T-helper 9 cell (primary cell): Measurements from ENCODE around the gene PIP5K1B.

Experiments
- DNase-seq: peaks from one replicate; pipeline ENCODE4 v3.0.0-alpha.2; 2020

The PIP5K1B gene

DNA sequence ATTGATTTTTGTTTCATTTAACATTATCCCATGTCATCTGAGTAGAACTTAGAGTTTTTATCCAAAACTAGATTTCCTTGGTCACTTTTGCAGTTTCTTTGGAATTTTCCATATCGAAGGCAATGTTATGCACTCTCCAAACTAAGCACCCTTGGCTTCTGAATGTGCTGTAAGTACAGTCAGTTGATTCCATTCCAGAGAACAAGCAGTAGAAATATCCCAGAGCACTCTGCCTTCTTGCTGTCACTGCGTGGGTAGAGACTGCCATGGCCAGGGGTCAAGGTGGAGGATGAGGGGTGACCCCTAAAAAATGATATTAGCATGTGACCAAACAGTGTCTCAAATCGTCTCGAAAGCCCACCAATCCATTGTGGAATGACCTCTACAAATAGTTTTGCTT lies 36.2 kb downstream of the PIP5K1B start:
- no peak for DNase-seq

DNA sequence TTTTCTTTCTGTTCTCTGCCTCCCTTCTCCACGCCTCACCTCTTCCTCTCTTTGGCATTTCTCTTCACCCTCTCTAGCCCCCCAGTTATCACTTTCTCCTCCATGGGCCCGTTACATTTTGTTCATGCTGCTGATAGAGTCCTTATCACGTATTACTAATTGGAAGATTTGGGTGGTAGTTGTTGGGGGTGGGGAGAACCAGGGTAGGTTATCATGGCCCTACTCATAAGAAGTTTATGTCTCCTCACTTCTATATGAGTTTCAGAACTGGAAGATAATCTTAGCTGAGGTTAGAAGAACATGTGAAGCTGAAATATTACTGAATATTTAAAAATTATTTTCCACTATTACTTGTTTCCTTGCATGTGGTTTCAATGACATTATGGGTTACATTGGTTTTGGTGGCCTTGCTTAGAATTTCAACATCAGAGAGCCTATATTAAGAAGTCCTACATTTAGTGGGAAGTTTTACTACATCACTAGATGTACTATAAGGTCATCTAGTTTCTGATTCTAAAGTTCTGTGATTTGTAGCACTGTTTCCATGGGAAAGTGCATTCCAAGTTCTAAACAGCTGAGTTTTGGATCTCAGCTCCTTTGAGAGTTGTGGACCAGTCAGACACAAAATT lies 36.8 kb downstream of the PIP5K1B start:
- DNase-seq: no peak

DNA sequence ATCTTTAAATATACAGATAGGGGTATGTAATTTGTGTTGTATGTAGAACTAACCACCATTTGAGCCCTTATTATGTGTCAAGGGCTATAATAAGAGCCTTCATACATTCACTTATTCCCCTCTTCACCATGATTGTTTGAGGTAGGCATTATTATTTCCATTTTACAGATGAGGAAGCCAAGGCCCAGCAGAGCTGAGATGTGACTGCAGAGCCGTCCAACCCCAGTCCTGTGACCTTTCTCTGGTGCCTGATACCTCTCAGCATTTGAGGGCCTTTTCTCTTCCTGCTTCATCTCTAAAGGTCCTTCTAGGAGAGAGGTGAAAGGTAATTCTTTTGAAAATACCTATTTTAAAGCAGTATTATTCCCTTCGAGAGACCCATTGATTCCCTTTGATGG lies 37.3 kb downstream of the PIP5K1B start:
- no peak for DNase-seq

DNA sequence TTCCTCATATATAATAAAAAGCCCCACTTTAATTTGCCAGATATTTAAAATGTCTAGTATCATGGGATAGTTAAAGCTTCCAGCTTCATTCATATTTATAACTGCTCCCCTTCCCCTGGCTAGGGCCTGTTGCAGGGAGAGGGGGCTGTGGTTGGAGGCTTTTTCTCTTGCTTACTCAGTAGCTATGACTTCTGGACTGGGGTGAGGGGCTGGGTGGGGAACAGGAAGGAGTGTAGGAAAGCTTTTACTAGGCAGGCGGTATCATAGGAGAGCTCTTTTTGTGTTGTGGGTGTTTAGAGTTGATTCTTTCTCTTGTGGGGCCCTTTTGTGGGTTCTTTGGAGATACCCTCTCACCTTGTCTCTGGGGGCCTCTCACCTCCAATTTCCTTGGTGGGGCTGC lies 39.4 kb downstream of the PIP5K1B start:
- DNase-seq: no peak

DNA sequence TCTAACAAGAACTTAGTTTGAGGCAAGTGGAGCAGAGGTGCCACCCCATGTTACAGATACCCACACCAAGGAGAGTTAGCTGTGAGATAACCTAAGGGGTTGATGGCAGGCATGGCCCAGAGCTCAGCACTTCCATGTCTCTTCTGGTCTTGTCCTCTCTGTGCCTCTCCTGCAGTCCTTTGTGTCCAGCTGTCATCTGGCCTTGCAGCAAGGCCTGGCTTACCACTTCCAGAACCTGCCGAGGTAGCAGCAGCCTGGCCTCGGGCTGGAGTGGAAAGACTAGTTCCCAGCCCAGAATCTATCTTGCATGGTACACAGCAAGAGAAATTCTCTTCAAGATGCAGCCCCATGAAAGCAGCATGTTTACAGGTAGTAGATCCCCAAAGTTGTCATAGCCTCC lies 41.5 kb downstream of the PIP5K1B start:
- DNase-seq: no peak

DNA sequence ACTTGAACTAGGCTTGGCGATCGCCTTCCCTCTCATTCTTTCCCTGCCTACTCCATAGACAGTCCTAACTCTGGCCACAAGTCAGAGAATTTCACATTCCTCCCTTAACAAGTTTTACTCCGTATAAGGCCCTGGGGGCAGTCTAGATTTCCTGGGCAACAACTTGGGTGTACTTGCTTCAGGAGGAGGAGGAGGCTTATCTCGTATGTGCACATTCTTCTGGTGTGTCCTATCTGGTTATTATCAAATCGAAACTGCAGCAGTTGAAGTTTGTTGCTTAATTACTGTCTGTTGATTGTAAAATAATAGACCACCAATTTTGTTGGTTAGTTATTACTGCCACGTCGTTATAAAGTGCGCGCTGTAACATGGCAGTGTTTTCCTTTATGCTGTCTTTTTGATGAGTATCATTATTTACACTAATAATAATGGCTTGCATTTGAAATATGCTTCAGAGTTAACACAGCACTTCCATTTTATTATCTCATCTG lies 42.0 kb downstream of the PIP5K1B start:
- DNase-seq: no peak

DNA sequence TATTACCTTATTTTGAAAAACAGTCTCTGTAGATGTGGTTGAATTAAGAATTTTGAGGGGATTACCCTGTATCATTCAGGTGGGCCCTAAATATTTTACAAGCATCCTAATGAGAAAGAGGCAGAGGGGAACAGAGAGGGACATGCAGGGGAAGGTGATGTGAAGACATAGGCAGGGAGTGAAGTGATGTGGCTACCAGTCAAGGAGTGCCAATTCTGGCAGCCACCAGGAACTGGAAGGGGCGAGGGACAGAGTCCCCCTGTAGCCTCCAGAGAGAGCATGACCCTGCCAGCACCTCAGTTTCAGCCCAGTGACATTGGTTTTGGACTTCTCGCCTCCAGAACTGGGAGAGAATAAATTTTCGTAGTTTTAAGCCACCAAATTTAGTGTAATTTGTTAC lies 44.1 kb downstream of the PIP5K1B start:
- no peak for DNase-seq

DNA sequence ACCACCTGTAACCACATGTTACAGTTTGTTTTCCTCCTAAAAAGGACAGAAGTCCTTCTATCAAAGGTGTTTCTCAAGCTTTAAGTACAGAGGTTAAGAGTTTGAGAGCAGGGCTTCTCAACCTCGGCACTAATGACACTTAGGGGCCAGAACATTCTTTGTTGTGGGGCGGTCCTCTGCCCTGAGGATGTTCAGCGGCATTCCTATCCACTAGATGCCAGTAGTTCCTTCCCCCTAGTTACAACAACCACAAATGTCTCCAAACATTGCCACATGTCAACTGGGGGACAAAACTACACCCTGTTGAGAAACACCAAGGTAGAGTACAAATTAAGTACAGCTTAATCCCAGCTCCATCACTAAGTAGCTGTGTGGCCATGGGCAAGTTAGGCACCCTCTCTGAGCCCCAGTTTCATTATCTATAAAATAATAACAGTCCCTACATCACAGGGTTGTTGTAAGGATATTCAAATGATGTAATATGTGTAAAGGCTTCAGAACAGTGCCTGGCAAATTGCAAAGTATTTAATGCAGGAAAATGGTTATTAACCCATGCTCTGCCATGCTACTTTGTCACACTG lies 44.6 kb downstream of the PIP5K1B start:
- DNase-seq: no peak

DNA sequence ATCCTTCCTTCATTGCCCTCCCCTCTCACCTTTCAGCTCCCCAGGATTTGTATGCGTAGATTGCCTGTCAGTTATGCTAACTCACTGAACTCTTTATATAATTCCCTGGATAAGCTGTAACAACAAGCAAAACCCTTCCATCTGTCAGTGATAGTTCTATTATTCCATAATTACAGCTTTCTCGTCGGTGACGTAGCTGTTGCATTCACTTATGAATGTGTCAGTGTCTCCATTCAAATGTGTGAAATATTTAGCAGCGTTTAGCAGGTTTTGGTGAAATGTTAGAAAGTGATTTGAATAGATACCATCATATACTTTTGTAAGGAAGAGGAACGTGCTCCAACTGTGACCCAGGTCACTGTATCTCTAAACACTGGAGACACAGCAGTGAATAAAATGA lies 45.2 kb downstream of the PIP5K1B start:
- DNase-seq: no peak

DNA sequence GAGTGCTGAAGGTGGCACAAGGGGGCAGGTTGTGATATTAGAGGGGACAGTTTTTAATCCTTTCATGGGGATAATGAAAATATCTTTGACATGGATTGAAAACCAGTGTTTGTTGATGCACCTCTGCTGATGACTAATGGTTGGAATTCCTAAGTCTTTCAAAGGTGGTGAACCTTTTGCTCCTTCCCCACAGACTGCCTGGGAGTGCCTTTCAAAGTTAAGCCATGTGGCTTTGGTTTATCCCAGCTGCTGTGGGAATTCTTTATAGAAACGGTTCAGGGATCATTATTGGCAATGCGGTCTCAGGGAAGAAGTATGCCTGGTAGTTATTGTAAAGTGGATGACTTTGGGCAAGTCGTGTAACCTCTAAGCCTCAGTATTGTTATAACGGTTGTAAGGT lies 45.7 kb downstream of the PIP5K1B start:
- no peak for DNase-seq

DNA sequence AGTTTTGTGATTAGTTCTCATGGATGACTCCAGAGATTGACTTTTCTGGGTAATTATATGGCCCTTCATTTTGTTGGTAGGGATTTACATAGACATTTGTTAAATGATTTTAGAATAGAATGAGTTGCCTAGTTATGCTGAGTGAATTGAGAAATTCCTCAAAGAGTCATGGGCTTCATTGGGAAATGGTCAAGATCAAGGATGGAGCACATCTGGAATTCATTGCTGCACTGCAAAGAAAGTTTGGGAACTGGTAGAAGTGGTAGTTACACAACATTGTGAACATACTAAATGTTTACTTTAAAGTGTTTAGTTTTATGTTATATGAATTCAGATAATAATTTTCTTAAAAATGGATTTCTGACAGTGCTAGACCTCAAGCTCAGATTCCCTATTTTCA lies 46.5 kb downstream of the PIP5K1B start:
- no peak for DNase-seq

DNA sequence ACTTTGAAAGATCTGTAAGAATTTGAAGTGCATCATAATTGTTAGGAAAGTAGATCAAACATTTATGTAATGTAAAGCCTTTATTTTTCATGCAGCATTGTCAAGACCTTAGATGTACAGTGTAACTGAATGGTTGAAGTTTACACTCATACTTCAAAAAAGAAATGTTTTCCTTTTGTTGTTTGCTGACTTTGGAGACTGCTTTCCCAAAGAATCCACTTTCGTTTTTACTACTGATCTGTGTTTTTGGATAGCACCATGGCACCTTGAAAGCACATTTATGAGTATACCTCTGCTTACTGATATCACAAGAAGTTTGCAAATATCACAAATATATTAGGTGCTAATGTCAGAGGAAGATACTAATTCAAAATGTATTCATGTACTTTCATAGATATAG lies 50.0 kb downstream of the PIP5K1B start:
- DNase-seq: no peak

DNA sequence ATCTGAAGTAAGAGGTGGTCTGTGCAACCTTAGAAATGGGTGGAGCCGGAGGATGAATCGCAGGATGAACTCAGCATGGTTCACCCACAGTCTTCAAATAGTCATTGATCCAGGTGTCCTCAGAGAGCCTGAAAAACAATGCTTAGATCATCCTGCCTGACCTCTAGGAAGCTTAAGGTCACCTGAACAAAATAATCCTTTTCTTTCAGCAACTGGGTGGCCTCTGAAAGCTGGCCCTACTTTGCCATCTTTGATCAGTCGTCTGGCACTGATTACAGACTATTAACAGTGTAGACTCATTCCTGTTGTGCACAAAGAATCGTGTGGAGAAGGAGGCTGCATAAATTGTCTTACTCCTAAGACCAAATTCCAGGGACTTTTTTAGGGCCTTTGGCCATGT lies 50.7 kb downstream of the PIP5K1B start:
- DNase-seq: no peak

DNA sequence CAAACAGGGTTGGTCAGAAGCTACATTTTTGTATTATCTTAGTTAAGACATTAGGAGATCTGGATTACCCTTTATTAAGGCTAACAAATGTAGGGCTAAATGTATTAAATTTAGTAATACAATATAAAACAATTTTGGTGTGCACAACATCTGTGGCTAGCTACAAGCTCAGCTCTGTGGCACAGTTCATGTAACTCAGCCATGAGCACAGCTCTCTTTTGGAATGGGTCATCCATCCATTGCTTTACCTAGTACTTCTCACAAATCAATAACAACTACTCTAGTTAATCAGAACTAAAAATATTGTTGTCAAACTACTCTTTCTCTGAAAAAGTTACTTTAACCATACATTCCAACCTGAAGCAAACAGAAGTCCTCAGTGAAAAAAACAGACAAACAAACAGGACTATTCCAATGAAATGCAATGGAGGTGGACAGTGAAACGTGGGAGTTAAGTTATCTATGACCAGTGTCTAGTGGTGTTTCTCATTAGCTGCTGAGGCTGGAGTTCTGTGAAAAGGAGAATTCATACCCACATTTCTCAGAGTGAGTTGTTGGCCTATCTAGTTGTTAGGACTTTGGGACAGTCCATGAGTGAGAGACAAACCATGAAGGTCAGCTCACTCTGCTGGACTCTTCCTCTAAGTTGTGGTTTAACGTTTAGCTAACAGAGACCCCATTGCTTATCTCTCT lies 55.1 kb downstream of the PIP5K1B start:
- DNase-seq: no peak

DNA sequence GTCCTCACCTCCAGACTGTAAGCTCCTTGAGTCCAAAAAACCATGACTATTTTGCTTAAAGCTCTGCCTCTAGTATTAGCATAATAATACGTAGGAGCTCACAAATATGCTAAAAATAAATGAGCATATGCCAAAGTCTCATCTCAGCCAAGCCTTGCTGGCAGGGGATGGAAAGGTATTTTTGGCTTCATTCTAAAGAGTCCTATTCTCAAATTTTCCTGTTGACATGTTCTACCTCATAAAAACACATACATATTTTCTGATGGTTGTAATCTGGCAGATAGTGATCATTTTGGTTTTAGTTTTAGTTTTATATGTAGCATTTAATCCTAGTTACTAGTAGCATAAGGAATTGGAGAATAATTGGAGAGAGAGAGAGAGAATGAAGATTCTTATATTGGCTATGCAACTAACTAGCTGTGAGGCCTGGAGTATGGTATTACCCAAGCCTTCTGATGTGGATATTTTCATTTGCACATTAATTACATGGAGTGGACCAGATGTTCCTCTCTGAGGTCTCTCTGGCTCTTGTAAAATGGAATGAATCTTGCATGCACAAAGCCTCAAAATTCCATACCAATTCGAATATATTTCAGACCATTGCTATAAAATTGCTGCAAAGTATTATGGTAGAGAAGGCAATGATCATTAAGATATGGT lies 55.8 kb downstream of the PIP5K1B start:
- DNase-seq: no peak

DNA sequence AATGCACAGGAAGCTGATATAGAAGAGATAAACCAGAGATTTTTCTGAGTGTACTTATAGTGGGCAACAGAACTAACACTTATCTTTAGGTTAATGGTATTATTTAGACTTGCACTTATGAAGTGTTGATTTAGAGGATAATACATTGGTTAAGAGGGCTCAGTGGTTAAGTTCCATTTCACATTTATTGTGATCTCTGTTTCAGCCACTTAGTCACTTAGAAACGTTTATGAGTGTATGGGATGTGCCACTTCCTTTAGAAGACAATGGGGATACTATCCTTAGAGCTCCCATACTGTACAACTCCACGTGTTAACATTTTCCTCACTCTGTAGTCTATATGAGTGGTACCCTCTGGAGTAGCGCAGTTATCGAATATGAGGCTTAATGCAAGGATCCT lies 57.5 kb downstream of the PIP5K1B start:
- no peak for DNase-seq

DNA sequence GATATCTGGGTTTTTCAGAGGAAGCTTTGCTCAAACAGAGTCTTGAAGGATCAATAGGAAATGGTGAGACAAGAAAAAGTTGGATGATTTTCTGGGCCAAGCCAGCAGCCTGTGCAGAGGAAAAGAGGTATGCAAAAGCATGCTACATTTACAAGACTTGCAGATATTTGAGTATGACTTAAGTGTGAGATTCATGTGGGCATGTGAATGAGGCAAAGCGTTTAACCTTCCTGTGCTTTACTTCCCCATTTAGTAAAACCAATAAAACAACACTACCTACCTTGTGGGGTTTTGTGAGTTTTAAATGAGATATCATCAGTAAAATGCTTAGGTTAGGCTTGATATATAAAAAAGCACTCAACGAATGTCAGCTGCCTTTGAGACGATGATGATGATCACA lies 58.1 kb downstream of the PIP5K1B start:
- DNase-seq: no peak

DNA sequence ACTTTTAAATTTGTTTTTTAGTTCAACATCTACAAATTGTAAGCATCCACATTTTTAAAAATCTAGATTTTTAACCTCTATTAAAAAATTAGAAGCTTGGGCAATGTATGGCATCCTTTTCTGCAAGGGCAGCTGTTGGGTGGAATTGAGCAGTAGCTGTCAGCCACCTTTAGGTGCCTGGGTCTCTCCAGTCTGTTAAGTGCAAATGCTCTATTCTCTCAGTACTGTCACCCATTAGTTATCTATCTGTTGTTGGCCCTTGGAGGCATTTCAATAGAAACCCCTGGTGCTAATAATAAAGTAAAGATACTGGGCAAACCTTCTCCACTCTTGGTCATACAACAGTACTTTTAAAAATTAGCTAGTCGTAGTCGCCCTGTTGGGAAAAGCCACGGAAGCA lies 63.6 kb downstream of the PIP5K1B start:
- DNase-seq: no peak

DNA sequence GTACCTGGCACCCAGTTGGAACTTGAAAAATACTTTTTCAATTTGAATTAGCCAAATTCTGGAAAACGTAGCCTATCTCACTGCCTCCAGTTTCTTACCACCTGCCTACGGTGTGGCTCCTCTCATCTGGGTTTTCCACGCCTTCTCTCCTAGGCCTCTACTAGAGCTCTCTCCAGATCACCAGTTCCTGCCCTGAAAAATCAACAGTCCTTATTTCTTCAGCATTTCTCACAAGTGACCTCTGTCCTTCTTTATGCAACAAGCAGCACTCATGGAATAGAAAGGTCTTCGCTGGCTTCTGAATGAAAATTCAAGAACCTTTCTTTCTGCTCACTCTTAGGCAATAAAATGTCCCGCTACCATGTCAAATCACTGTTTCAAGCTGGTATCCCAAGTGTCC lies 64.8 kb downstream of the PIP5K1B start:
- no peak for DNase-seq

DNA sequence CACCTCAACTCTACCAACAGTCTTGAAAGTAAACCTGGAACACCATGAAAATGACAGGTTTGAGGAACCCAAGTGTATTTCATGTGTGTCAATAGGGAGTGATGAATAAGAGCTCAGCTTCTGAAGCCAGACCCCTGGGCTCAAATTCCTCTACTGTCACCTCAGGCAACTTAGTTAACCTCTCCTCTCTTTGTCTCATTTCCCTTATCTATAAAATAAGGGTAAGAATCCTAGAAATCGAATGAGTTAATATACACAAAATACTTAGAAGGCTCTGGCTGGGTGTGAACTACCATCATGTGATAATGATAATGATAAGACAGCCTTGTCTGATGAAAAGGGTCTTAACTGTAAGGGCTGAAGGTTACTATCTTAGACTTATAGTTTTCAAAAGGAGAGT lies 66.3 kb downstream of the PIP5K1B start:
- no peak for DNase-seq

DNA sequence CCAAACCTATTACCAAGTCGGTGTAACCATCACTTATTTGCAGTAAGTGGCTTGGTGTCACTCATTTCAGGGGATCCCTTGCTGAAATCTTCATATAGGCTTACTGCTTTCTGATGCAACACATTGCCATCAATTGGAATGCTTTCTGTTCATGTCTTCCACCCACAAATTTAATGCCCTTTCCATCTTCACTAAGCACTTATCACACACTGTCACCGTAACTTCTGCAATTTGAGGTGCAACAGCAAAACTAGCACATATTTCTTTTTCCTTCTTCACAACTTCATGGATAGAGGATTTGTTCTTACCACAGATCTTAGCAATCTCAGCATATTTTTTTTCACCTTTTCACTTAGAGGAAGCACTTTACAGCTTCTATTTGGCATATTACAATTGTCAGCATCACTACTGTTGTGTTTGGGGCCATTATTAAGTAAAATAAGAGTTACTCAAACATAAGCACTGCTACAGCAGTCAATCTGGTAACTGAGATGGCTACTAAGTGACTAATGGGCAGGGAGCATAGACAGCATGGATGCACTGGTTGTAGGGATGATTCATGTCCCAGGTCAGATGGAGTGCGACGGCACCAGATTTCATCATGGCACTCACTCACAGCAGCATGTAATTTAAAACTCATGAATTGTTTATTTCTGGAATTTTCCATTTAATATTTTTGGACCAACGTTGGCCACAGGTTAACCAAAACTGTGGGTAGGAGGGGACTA lies 70.1 kb downstream of the PIP5K1B start:
- DNase-seq: no peak

DNA sequence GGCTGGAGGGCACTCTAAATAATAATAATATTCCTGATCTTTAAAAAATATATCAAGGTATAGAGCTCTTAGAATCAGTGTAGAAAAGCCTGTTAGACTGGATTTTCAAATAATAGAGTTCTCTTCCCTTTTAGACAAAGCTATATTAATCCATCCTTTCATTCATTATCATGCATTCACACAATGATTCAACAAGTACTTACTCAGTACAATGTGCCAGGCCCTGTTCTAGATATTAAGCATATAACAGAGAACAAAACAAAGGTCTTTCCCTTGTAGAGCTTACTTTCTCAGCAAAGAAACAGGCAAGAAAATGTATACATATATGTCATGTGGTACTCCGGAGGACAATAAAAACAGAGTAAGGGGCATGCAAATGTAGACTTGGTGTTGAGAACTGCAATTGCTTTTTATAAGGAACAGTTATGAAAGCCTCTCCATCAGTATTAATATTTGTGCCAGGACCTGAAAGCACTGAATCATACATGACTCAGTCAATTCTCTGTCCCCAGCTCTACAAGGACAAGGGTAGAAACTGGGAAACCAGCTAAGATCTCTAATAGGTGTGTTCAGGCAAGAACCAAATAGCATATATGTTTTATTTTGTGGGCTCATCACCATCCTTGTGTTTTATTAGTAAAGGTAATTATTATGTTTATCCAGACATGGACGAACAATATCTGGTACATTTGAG lies 72.2 kb downstream of the PIP5K1B start:
- no peak for DNase-seq

DNA sequence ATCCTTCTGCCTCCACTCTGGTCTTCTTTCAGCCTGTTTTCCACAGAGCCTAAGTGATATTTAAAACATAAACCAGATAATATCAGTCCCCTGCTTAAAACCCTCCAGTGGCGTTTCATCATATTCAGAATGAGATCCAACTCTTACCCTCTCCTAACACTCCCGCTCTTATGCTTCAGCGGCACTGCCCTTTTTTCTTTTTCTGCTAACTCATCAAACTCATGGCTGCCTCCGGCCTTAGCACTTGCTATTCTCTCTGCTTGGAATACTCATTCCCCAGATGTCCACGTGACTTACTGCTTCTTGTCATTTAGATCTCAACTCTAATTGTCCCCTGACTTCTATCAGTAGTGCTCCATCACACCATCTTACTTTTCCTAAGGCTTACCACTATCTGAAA lies 73.6 kb downstream of the PIP5K1B start:
- no peak for DNase-seq
